GM23338 (cell line): ENCODE measurements around the gene LYZL1.

Source experiments
- EZH2 ChIP-seq: fragments of 200-600 bp; sonication (generic); IDR thresholded peaks from one replicate; pipeline ENCODE4 v1.8.0; 2017; ENCODE audit warnings: antibody characterized with exemption, mild to moderate bottlenecking, low read depth; ENCODE audit not compliant: unreplicated experiment
- EZH2phosphoT487 ChIP-seq: fragments of 200-600 bp; sonication (generic); IDR thresholded peaks from one replicate; pipeline ENCODE4 v1.8.1; 2018; ENCODE audit warnings: antibody characterized with exemption; ENCODE audit not compliant: unreplicated experiment
- JUNB ChIP-seq: IDR thresholded peaks from one replicate; pipeline ENCODE4 v1.6.1; 2016; ENCODE audit warnings: antibody characterized with exemption; ENCODE audit not compliant: unreplicated experiment
- NANOG ChIP-seq: IDR thresholded peaks from 2 replicates; pipeline ENCODE4 v1.6.1; 2016; ENCODE audit warnings: antibody characterized with exemption, borderline replicate concordance
- POLR2AphosphoS5 ChIP-seq: IDR thresholded peaks from 2 replicates; pipeline ENCODE4 v1.6.1; 2016; ENCODE audit warnings: antibody characterized with exemption, low read depth
- STAT1 ChIP-seq: IDR thresholded peaks from one replicate; pipeline ENCODE4 v1.6.1; 2016; ENCODE audit warnings: antibody characterized with exemption; ENCODE audit not compliant: unreplicated experiment
- TF ChIP-seq, protein P1 (sequence below), 2 experiments: fragments of 200-600 bp in 1 of 2; sonication (generic) in 1 of 2; conservative IDR thresholded peaks; 2 replicates each; pipeline versions ENCODE4 v1.5.1 to v1.6.1; 2016 to 2017; ENCODE audit warnings: antibody characterized with exemption in 2 of 2, low read depth in 2 of 2, mild to moderate bottlenecking in 2 of 2, moderate library complexity in 1 of 2
- TF ChIP-seq, protein P2 (sequence below): IDR thresholded peaks from one replicate; pipeline ENCODE4 v1.6.1; 2018; ENCODE audit warnings: antibody characterized with exemption; ENCODE audit not compliant: unreplicated experiment

DNA sequence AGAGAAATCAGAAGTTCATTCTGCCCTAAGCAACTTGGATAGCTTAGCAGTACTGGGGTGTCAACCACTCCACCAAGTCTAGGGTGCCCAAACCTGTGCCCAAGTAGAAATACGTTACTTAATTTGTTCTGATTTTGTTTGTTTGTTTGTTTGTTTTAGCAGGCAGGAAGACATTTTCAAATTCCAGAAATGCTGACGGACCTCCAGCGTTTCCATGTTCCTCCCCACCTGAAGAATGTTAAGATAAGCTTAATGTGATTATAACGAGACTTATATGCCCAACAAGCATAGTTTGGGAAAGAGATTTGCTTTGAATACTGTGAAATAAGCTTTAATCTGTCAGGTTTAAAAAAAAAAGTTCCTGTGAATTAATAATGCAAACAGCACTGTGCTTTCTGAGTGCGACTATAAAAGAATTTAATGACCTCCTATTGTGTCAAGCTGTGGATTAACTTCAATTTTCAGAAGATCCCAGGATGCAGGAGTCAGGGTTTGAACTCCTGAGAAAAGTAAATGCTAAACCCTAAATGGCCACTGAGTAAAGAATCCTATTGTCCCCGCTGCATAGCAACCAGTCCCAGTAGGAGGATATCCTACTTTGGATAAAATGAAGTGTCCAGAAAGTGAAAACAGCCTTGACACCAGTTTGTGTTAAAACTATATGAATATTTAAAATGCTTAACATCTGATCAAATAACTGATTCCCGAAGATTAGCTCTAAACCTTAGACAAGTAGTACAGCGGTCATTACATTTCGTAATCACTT, 56.5 kb downstream of the LYZL1 start:
- TF ChIP-seq, protein P1, sequence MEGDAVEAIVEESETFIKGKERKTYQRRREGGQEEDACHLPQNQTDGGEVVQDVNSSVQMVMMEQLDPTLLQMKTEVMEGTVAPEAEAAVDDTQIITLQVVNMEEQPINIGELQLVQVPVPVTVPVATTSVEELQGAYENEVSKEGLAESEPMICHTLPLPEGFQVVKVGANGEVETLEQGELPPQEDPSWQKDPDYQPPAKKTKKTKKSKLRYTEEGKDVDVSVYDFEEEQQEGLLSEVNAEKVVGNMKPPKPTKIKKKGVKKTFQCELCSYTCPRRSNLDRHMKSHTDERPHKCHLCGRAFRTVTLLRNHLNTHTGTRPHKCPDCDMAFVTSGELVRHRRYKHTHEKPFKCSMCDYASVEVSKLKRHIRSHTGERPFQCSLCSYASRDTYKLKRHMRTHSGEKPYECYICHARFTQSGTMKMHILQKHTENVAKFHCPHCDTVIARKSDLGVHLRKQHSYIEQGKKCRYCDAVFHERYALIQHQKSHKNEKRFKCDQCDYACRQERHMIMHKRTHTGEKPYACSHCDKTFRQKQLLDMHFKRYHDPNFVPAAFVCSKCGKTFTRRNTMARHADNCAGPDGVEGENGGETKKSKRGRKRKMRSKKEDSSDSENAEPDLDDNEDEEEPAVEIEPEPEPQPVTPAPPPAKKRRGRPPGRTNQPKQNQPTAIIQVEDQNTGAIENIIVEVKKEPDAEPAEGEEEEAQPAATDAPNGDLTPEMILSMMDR (conservative IDR thresholded peaks at IDR 0.05; ENCODE audit: low read depth in 2 of 2) = no peak
- TF ChIP-seq EZH2 = no peak
- TF ChIP-seq POLR2AphosphoS5 = no peak
- TF ChIP-seq, protein P2, sequence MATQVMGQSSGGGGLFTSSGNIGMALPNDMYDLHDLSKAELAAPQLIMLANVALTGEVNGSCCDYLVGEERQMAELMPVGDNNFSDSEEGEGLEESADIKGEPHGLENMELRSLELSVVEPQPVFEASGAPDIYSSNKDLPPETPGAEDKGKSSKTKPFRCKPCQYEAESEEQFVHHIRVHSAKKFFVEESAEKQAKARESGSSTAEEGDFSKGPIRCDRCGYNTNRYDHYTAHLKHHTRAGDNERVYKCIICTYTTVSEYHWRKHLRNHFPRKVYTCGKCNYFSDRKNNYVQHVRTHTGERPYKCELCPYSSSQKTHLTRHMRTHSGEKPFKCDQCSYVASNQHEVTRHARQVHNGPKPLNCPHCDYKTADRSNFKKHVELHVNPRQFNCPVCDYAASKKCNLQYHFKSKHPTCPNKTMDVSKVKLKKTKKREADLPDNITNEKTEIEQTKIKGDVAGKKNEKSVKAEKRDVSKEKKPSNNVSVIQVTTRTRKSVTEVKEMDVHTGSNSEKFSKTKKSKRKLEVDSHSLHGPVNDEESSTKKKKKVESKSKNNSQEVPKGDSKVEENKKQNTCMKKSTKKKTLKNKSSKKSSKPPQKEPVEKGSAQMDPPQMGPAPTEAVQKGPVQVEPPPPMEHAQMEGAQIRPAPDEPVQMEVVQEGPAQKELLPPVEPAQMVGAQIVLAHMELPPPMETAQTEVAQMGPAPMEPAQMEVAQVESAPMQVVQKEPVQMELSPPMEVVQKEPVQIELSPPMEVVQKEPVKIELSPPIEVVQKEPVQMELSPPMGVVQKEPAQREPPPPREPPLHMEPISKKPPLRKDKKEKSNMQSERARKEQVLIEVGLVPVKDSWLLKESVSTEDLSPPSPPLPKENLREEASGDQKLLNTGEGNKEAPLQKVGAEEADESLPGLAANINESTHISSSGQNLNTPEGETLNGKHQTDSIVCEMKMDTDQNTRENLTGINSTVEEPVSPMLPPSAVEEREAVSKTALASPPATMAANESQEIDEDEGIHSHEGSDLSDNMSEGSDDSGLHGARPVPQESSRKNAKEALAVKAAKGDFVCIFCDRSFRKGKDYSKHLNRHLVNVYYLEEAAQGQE = no peak
- no peak for TF ChIP-seq STAT1
- no peak for TF ChIP-seq EZH2phosphoT487
- no peak for TF ChIP-seq NANOG
- no peak for TF ChIP-seq JUNB
